GM23338 (cell line): Measurements from ENCODE around the gene RBM34. TPM values are rescaled to one million over a fixed set of nuclear protein-coding genes. Genes with fewer than 3 reads are reported as not detected.

ENCODE experiments used
- ATAC-seq: fragments of 200-7000 bp; cut with Tn5 transposase; 3 replicates; pipeline ENCODE4 v1.9.1; 2020
- DNase-seq: peaks from one replicate; pipeline ENCODE4 v3.0.0-alpha.2; 2015; ENCODE audit warnings: low spot score
- H2AFZ ChIP-seq: fragments of 200-600 bp; sonication (generic); 2 replicates; pipeline ENCODE4 v1.8.0; 2016; ENCODE audit warnings: antibody characterized with exemption, mild to moderate bottlenecking, moderate library complexity
- H3F3A ChIP-seq: fragments of 200-600 bp; sonication (generic); replicated peaks from 2 replicates; pipeline ENCODE4 v1.8.0; 2017; ENCODE audit warnings: antibody characterized with exemption, mixed run types, low read depth
- H3K27ac ChIP-seq: fragments of 200-600 bp; sonication (generic); 2 replicates; pipeline ENCODE4 v1.6.1; 2016; ENCODE audit warnings: low read depth
- H3K27me3 ChIP-seq: fragments of 200-600 bp; sonication (generic); 2 replicates; pipeline ENCODE4 v1.8.0; 2016; ENCODE audit warnings: mild to moderate bottlenecking, mixed run types, moderate library complexity; ENCODE audit not compliant: insufficient read depth
- H3K36me3 ChIP-seq: fragments of 200-600 bp; sonication (generic); 2 replicates; pipeline ENCODE4 v1.8.0; 2016; ENCODE audit warnings: mild to moderate bottlenecking; ENCODE audit not compliant: insufficient read depth
- H3K4me1 ChIP-seq: fragments of 200-600 bp; sonication (generic); 2 replicates; pipeline ENCODE4 v1.8.0; 2016; ENCODE audit warnings: mild to moderate bottlenecking, moderate library complexity; ENCODE audit not compliant: insufficient read depth
- H3K4me2 ChIP-seq: fragments of 200-600 bp; sonication (generic); 2 replicates; pipeline ENCODE4 v1.7.1; 2017; ENCODE audit warnings: mixed run types
- H3K4me3 ChIP-seq: fragments of 200-600 bp; sonication (generic); 2 replicates; pipeline ENCODE4 v1.6.1; 2016; ENCODE audit warnings: mixed run types
- H3K79me2 ChIP-seq: fragments of 200-600 bp; sonication (generic); replicated peaks from 2 replicates; pipeline ENCODE4 v1.8.0; 2017; ENCODE audit warnings: mild to moderate bottlenecking; ENCODE audit not compliant: insufficient read depth
- H3K9me2 ChIP-seq: fragments of 200-600 bp; sonication (generic); 2 replicates; pipeline ENCODE4 v1.8.0; 2017; ENCODE audit not compliant: insufficient read depth
- H4K20me1 ChIP-seq: fragments of 200-600 bp; sonication (generic); replicated peaks from 2 replicates; pipeline ENCODE4 v1.8.0; 2017; ENCODE audit warnings: mild to moderate bottlenecking; ENCODE audit not compliant: insufficient read depth
- H3K27ac Mint-ChIP-seq: 2 replicates; pipeline ENCODE4 v1.8.0; 2020; ENCODE audit warnings: inconsistent platforms, mild to moderate bottlenecking, moderate library complexity, mixed read lengths
- H3K27me3 Mint-ChIP-seq: 3 replicates; pipeline ENCODE4 v1.8.0; 2022; ENCODE audit warnings: low read depth, mild to moderate bottlenecking, moderate library complexity, mixed read lengths, inconsistent platforms; ENCODE audit not compliant: insufficient read depth, poor library complexity
- H3K36me3 Mint-ChIP-seq: 3 replicates; pipeline ENCODE4 v1.8.0; 2021; ENCODE audit warnings: low read depth, mild to moderate bottlenecking, inconsistent platforms, moderate library complexity, mixed read lengths
- H3K4me1 Mint-ChIP-seq: 3 replicates; pipeline ENCODE4 v1.8.0; 2020; ENCODE audit warnings: mild to moderate bottlenecking, inconsistent platforms, mixed read lengths
- H3K4me3 Mint-ChIP-seq: 3 replicates; pipeline ENCODE4 v1.8.0; 2021; ENCODE audit warnings: moderate library complexity, mild to moderate bottlenecking, inconsistent platforms, mixed read lengths
- H3K9me3 Mint-ChIP-seq: 3 replicates; pipeline ENCODE4 v1.8.0; 2020; ENCODE audit warnings: moderate library complexity, mild to moderate bottlenecking, inconsistent platforms, mixed read lengths
- EZH2 ChIP-seq: fragments of 200-600 bp; sonication (generic); IDR thresholded peaks from one replicate; pipeline ENCODE4 v1.8.0; 2017; ENCODE audit warnings: antibody characterized with exemption, mild to moderate bottlenecking, low read depth; ENCODE audit not compliant: unreplicated experiment
- EZH2phosphoT487 ChIP-seq: fragments of 200-600 bp; sonication (generic); IDR thresholded peaks from one replicate; pipeline ENCODE4 v1.8.1; 2018; ENCODE audit warnings: antibody characterized with exemption; ENCODE audit not compliant: unreplicated experiment
- JUNB ChIP-seq: IDR thresholded peaks from one replicate; pipeline ENCODE4 v1.6.1; 2016; ENCODE audit warnings: antibody characterized with exemption; ENCODE audit not compliant: unreplicated experiment
- NANOG ChIP-seq: IDR thresholded peaks from 2 replicates; pipeline ENCODE4 v1.6.1; 2016; ENCODE audit warnings: antibody characterized with exemption, borderline replicate concordance
- POLR2AphosphoS5 ChIP-seq: IDR thresholded peaks from 2 replicates; pipeline ENCODE4 v1.6.1; 2016; ENCODE audit warnings: antibody characterized with exemption, low read depth
- STAT1 ChIP-seq: IDR thresholded peaks from one replicate; pipeline ENCODE4 v1.6.1; 2016; ENCODE audit warnings: antibody characterized with exemption; ENCODE audit not compliant: unreplicated experiment
- ZNF114 ChIP-seq: fragments of 250-450 bp; sonication (Bioruptor Pico); IDR thresholded peaks from 2 replicates; pipeline ENCODE4 v1.5.0; 2020; ENCODE audit warnings: mild to moderate bottlenecking, moderate library complexity
- ZNF331 ChIP-seq: fragments of 250-450 bp; sonication (Bioruptor Pico); IDR thresholded peaks from 2 replicates; pipeline ENCODE4 v1.5.0; 2020; ENCODE audit warnings: low read depth, mild to moderate bottlenecking, moderate library complexity
- polyA plus RNA-seq: library from polyadenylated mRNA; unstranded; fragments of >200 nt; fragmentation: Nextera tagmentation; extraction: Ambion mirVana; gene quantifications from 2 replicates; pipeline ENCODE4 v1.2.1, GENCODE V29; 2016
- total RNA-seq: library from RNA; depleted of rRNA; stranded (reverse); fragments of >200 nt; shearing (Covaris generic); gene quantifications from 2 replicates; pipeline ENCODE4 v1.2.3, GENCODE V29; 2014
- TF ChIP-seq, protein P1 (sequence below), 2 experiments: fragments of 200-600 bp in 1 of 2; sonication (generic) in 1 of 2; conservative IDR thresholded peaks; 2 replicates each; pipeline versions ENCODE4 v1.5.1 to v1.6.1; 2016 to 2017; ENCODE audit warnings: antibody characterized with exemption in 2 of 2, low read depth in 2 of 2, mild to moderate bottlenecking in 2 of 2, moderate library complexity in 1 of 2
- TF ChIP-seq, protein P2 (sequence below): IDR thresholded peaks from 2 replicates; pipeline ENCODE4 v1.6.1; 2016; ENCODE audit warnings: antibody characterized with exemption
- TF ChIP-seq, protein P3 (sequence below): fragments of 250-450 bp; sonication (Bioruptor Pico); IDR thresholded peaks from 2 replicates; pipeline ENCODE4 v1.5.0; 2020; ENCODE audit warnings: mild to moderate bottlenecking, moderate library complexity
- TF ChIP-seq, protein P4 (sequence below): IDR thresholded peaks from one replicate; pipeline ENCODE4 v1.6.1; 2018; ENCODE audit warnings: antibody characterized with exemption; ENCODE audit not compliant: unreplicated experiment

RBM34 gene
- total and polyA plus RNA-seq, 2 experiments from 2014 or later, result 51.8 to 177 TPM

DNA sequence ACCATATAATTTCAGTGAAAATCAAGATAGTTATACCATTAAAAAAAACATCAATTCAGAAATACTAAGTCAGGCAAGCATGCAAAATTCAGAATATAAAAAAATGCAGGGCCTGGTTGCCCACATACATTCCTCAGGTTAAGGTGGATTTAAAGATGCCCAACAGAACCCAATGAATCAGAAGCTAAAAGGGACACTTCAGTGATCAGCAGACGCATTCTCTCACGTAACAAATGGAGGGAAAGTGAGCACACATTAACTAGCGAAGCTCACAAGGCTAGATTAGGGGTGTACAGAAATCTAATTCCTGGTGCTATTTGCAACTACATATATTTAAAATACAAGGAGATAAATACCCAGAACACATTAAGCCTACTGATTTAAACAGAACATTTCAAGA lies 49.9 kb downstream of the RBM34 start:
- Histone ChIP-seq H3K4me1 (no peaks in the 10 kb centered on the region), H3K79me2 (peaks cover 52% of the 10 kb centered on the region), H3K4me3 (no peak overlapping the region), H4K20me1 (peaks cover 31% of the 10 kb centered on the region), H3K27ac (no peak overlapping the region), H3K9me2 (no peaks in the 10 kb centered on the region), H2AFZ (no peak overlapping the region), H3K4me2 (no peak overlapping the region), H3K36me3 (peaks cover 58% of the 10 kb centered on the region), H3F3A (peaks cover 35% of the 10 kb centered on the region), H3K27me3 (no peaks in the 10 kb centered on the region)
- no peaks in the 10 kb centered on the region for H3K4me1 Mint-ChIP-seq
- H3K4me3 Mint-ChIP-seq, result no peak overlapping the region
- TF ChIP-seq JUNB, result no peak
- TF ChIP-seq, protein P1, sequence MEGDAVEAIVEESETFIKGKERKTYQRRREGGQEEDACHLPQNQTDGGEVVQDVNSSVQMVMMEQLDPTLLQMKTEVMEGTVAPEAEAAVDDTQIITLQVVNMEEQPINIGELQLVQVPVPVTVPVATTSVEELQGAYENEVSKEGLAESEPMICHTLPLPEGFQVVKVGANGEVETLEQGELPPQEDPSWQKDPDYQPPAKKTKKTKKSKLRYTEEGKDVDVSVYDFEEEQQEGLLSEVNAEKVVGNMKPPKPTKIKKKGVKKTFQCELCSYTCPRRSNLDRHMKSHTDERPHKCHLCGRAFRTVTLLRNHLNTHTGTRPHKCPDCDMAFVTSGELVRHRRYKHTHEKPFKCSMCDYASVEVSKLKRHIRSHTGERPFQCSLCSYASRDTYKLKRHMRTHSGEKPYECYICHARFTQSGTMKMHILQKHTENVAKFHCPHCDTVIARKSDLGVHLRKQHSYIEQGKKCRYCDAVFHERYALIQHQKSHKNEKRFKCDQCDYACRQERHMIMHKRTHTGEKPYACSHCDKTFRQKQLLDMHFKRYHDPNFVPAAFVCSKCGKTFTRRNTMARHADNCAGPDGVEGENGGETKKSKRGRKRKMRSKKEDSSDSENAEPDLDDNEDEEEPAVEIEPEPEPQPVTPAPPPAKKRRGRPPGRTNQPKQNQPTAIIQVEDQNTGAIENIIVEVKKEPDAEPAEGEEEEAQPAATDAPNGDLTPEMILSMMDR (conservative IDR thresholded peaks at IDR 0.05; ENCODE audit: low read depth in 2 of 2), result no peak
- TF ChIP-seq ZNF114 (CRISPR knock-in tag), result no peak
- no peak for TF ChIP-seq NANOG
- no peak for TF ChIP-seq EZH2
- no peak for TF ChIP-seq STAT1
- TF ChIP-seq, protein P2, sequence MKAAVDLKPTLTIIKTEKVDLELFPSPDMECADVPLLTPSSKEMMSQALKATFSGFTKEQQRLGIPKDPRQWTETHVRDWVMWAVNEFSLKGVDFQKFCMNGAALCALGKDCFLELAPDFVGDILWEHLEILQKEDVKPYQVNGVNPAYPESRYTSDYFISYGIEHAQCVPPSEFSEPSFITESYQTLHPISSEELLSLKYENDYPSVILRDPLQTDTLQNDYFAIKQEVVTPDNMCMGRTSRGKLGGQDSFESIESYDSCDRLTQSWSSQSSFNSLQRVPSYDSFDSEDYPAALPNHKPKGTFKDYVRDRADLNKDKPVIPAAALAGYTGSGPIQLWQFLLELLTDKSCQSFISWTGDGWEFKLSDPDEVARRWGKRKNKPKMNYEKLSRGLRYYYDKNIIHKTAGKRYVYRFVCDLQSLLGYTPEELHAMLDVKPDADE, result no peak
- no peak for TF ChIP-seq POLR2AphosphoS5
- no peak for TF ChIP-seq ZNF331 (CRISPR knock-in tag)
- TF ChIP-seq, protein P3, sequence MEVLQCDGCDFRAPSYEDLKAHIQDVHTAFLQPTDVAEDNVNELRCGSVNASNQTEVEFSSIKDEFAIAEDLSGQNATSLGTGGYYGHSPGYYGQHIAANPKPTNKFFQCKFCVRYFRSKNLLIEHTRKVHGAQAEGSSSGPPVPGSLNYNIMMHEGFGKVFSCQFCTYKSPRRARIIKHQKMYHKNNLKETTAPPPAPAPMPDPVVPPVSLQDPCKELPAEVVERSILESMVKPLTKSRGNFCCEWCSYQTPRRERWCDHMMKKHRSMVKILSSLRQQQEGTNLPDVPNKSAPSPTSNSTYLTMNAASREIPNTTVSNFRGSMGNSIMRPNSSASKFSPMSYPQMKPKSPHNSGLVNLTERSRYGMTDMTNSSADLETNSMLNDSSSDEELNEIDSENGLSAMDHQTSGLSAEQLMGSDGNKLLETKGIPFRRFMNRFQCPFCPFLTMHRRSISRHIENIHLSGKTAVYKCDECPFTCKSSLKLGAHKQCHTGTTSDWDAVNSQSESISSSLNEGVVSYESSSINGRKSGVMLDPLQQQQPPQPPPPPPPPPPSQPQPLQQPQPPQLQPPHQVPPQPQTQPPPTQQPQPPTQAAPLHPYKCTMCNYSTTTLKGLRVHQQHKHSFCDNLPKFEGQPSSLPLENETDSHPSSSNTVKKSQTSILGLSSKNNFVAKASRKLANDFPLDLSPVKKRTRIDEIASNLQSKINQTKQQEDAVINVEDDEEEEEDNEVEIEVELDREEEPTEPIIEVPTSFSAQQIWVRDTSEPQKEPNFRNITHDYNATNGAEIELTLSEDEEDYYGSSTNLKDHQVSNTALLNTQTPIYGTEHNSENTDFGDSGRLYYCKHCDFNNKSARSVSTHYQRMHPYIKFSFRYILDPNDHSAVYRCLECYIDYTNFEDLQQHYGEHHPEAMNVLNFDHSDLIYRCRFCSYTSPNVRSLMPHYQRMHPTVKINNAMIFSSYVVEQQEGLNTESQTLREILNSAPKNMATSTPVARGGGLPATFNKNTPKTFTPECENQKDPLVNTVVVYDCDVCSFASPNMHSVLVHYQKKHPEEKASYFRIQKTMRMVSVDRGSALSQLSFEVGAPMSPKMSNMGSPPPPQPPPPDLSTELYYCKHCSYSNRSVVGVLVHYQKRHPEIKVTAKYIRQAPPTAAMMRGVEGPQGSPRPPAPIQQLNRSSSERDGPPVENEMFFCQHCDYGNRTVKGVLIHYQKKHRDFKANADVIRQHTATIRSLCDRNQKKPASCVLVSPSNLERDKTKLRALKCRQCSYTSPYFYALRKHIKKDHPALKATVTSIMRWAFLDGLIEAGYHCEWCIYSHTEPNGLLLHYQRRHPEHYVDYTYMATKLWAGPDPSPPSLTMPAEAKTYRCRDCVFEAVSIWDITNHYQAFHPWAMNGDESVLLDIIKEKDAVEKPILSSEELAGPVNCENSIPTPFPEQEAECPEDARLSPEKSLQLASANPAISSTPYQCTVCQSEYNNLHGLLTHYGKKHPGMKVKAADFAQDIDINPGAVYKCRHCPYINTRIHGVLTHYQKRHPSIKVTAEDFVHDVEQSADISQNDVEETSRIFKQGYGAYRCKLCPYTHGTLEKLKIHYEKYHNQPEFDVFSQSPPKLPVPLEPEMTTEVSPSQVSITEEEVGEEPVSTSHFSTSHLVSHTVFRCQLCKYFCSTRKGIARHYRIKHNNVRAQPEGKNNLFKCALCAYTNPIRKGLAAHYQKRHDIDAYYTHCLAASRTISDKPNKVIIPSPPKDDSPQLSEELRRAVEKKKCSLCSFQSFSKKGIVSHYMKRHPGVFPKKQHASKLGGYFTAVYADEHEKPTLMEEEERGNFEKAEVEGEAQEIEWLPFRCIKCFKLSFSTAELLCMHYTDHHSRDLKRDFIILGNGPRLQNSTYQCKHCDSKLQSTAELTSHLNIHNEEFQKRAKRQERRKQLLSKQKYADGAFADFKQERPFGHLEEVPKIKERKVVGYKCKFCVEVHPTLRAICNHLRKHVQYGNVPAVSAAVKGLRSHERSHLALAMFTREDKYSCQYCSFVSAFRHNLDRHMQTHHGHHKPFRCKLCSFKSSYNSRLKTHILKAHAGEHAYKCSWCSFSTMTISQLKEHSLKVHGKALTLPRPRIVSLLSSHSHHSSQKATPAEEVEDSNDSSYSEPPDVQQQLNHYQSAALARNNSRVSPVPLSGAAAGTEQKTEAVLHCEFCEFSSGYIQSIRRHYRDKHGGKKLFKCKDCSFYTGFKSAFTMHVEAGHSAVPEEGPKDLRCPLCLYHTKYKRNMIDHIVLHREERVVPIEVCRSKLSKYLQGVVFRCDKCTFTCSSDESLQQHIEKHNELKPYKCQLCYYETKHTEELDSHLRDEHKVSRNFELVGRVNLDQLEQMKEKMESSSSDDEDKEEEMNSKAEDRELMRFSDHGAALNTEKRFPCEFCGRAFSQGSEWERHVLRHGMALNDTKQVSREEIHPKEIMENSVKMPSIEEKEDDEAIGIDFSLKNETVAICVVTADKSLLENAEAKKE (CRISPR knock-in tag), result no peak
- no peak for TF ChIP-seq EZH2phosphoT487
- TF ChIP-seq, protein P4, sequence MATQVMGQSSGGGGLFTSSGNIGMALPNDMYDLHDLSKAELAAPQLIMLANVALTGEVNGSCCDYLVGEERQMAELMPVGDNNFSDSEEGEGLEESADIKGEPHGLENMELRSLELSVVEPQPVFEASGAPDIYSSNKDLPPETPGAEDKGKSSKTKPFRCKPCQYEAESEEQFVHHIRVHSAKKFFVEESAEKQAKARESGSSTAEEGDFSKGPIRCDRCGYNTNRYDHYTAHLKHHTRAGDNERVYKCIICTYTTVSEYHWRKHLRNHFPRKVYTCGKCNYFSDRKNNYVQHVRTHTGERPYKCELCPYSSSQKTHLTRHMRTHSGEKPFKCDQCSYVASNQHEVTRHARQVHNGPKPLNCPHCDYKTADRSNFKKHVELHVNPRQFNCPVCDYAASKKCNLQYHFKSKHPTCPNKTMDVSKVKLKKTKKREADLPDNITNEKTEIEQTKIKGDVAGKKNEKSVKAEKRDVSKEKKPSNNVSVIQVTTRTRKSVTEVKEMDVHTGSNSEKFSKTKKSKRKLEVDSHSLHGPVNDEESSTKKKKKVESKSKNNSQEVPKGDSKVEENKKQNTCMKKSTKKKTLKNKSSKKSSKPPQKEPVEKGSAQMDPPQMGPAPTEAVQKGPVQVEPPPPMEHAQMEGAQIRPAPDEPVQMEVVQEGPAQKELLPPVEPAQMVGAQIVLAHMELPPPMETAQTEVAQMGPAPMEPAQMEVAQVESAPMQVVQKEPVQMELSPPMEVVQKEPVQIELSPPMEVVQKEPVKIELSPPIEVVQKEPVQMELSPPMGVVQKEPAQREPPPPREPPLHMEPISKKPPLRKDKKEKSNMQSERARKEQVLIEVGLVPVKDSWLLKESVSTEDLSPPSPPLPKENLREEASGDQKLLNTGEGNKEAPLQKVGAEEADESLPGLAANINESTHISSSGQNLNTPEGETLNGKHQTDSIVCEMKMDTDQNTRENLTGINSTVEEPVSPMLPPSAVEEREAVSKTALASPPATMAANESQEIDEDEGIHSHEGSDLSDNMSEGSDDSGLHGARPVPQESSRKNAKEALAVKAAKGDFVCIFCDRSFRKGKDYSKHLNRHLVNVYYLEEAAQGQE, result no peak
- H3K36me3 Mint-ChIP-seq, result peaks cover 81% of the 10 kb centered on the region
- DNase-seq (no peak), ATAC-seq (no peak)
- H3K27me3 Mint-ChIP-seq, result peaks cover 4% of the 10 kb centered on the region
- H3K9me3 Mint-ChIP-seq, result no peaks in the 10 kb centered on the region
- H3K27ac Mint-ChIP-seq, result no peak overlapping the region
